SK-N-SH treated with all-trans-retinoic acid at 6 μM for 48 hours (cell line): ENCODE data around the gene TBCD.

ENCODE experiments used
- ATAC-seq: fragments of 200-7000 bp; cut with Tn5 transposase; 3 replicates; pipeline ENCODE4 v1.9.1; 2020; ENCODE audit warnings: mild to moderate bottlenecking, moderate library complexity
- ARNTL ChIP-seq: fragments of 450-650 bp; formaldehyde crosslinking; IDR thresholded peaks from 2 replicates; pipeline ENCODE4 v1.5.0; 2020; ENCODE audit warnings: low read depth, mild to moderate bottlenecking, moderate library complexity, borderline replicate concordance
- BACH2 ChIP-seq: fragments of 250-450 bp; sonication (Bioruptor Pico); IDR thresholded peaks from 2 replicates; pipeline ENCODE4 v1.9.0; 2021; ENCODE audit warnings: mild to moderate bottlenecking, borderline replicate concordance
- CREB5 ChIP-seq: fragments of 250-450 bp; sonication (Bioruptor Pico); IDR thresholded peaks from 2 replicates; pipeline ENCODE4 v1.5.1; 2020; ENCODE audit warnings: low read depth, mild to moderate bottlenecking, moderate library complexity
- CSDC2 ChIP-seq: fragments of 250-450 bp; sonication (Bioruptor Pico); IDR thresholded peaks from 2 replicates; pipeline ENCODE4 v1.5.0; 2020; ENCODE audit warnings: mild to moderate bottlenecking, moderate library complexity
- CSRNP3 ChIP-seq: fragments of 250-450 bp; sonication (Bioruptor Pico); IDR thresholded peaks from 2 replicates; pipeline ENCODE4 v1.5.1; 2021; ENCODE audit warnings: mild to moderate bottlenecking, moderate library complexity
- ESRRG ChIP-seq: fragments of 250-450 bp; sonication (Bioruptor Pico); IDR thresholded peaks from 2 replicates; pipeline ENCODE4 v1.6.1; 2021; ENCODE audit warnings: mild to moderate bottlenecking
- GLIS3 ChIP-seq: fragments of 250-450 bp; sonication (Bioruptor Pico); IDR thresholded peaks from 2 replicates; pipeline ENCODE4 v1.5.0; 2020; ENCODE audit warnings: mild to moderate bottlenecking, moderate library complexity
- OSR1 ChIP-seq: fragments of 250-450 bp; sonication (Bioruptor Pico); IDR thresholded peaks from 2 replicates; pipeline ENCODE4 v1.8.0; 2022; ENCODE audit warnings: moderate library complexity, mild to moderate bottlenecking, inconsistent platforms
- POU6F1 ChIP-seq: fragments of 250-450 bp; sonication (Bioruptor Pico); IDR thresholded peaks from 2 replicates; pipeline ENCODE4 v1.8.0; 2021; ENCODE audit warnings: low read depth, mild to moderate bottlenecking, moderate library complexity, borderline replicate concordance
- RARB ChIP-seq: fragments of 250-450 bp; sonication (Bioruptor Pico); IDR thresholded peaks from 2 replicates; pipeline ENCODE4 v1.8.0; 2021; ENCODE audit warnings: mild to moderate bottlenecking, moderate library complexity
- SNAI2 ChIP-seq: fragments of 250-450 bp; sonication (Bioruptor Pico); IDR thresholded peaks from 2 replicates; pipeline ENCODE4 v1.5.0; 2020; ENCODE audit warnings: mild to moderate bottlenecking, moderate library complexity
- TOX ChIP-seq: fragments of 250-450 bp; sonication (Bioruptor Pico); IDR thresholded peaks from 2 replicates; pipeline ENCODE4 v1.8.0; 2021; ENCODE audit warnings: mild to moderate bottlenecking, moderate library complexity, borderline replicate concordance
- ZC3H10 ChIP-seq: fragments of 250-450 bp; sonication (Bioruptor Pico); IDR thresholded peaks from 2 replicates; pipeline ENCODE4 v1.5.1; 2021; ENCODE audit warnings: mild to moderate bottlenecking, moderate library complexity
- ZFP3 ChIP-seq: fragments of 250-450 bp; sonication (Bioruptor Pico); IDR thresholded peaks from 2 replicates; pipeline ENCODE4 v1.5.0; 2020; ENCODE audit warnings: mild to moderate bottlenecking, moderate library complexity
- ZFP30 ChIP-seq: fragments of 450-650 bp; formaldehyde crosslinking; IDR thresholded peaks from 2 replicates; pipeline ENCODE4 v1.5.0; 2022; ENCODE audit warnings: mild to moderate bottlenecking, moderate library complexity
- ZNF565 ChIP-seq: fragments of 450-650 bp; formaldehyde crosslinking; conservative IDR thresholded peaks from 2 replicates; pipeline ENCODE4 v1.5.0; 2020; ENCODE audit warnings: low read depth, mild to moderate bottlenecking, moderate library complexity
- ZNF70 ChIP-seq: fragments of 450-650 bp; formaldehyde crosslinking; IDR thresholded peaks from 2 replicates; pipeline ENCODE4 v1.5.0; 2020; ENCODE audit warnings: mild to moderate bottlenecking, moderate library complexity
- ZNF8 ChIP-seq: fragments of 450-650 bp; formaldehyde crosslinking; IDR thresholded peaks from 2 replicates; pipeline ENCODE4 v1.5.0; 2020; ENCODE audit warnings: mild to moderate bottlenecking, moderate library complexity
- TF ChIP-seq, protein P1 (sequence below): fragments of 250-450 bp; sonication (Bioruptor Pico); IDR thresholded peaks from 2 replicates; pipeline ENCODE4 v1.5.0; 2020; ENCODE audit warnings: mild to moderate bottlenecking, moderate library complexity
- TF ChIP-seq, protein P2 (sequence below): fragments of 250-450 bp; sonication (Bioruptor Pico); IDR thresholded peaks from 2 replicates; pipeline ENCODE4 v1.8.0; 2020; ENCODE audit warnings: mild to moderate bottlenecking, moderate library complexity, borderline replicate concordance

TBCD gene

GRCh38 chr17:82935966-82936767, 184.3 kb downstream of the TBCD start:
- TF ChIP-seq, protein P1, sequence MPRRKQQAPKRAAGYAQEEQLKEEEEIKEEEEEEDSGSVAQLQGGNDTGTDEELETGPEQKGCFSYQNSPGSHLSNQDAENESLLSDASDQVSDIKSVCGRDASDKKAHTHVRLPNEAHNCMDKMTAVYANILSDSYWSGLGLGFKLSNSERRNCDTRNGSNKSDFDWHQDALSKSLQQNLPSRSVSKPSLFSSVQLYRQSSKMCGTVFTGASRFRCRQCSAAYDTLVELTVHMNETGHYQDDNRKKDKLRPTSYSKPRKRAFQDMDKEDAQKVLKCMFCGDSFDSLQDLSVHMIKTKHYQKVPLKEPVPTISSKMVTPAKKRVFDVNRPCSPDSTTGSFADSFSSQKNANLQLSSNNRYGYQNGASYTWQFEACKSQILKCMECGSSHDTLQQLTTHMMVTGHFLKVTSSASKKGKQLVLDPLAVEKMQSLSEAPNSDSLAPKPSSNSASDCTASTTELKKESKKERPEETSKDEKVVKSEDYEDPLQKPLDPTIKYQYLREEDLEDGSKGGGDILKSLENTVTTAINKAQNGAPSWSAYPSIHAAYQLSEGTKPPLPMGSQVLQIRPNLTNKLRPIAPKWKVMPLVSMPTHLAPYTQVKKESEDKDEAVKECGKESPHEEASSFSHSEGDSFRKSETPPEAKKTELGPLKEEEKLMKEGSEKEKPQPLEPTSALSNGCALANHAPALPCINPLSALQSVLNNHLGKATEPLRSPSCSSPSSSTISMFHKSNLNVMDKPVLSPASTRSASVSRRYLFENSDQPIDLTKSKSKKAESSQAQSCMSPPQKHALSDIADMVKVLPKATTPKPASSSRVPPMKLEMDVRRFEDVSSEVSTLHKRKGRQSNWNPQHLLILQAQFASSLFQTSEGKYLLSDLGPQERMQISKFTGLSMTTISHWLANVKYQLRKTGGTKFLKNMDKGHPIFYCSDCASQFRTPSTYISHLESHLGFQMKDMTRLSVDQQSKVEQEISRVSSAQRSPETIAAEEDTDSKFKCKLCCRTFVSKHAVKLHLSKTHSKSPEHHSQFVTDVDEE (CRISPR knock-in tag), result no peak
- TF ChIP-seq CSRNP3 (CRISPR knock-in tag), result no peak
- no peak for TF ChIP-seq ARNTL (CRISPR knock-in tag)
- no peak for TF ChIP-seq GLIS3
- no peak for TF ChIP-seq ZNF565
- no peak for TF ChIP-seq BACH2 (CRISPR knock-in tag)
- TF ChIP-seq POU6F1 (CRISPR knock-in tag), result no peak
- TF ChIP-seq, protein P2, sequence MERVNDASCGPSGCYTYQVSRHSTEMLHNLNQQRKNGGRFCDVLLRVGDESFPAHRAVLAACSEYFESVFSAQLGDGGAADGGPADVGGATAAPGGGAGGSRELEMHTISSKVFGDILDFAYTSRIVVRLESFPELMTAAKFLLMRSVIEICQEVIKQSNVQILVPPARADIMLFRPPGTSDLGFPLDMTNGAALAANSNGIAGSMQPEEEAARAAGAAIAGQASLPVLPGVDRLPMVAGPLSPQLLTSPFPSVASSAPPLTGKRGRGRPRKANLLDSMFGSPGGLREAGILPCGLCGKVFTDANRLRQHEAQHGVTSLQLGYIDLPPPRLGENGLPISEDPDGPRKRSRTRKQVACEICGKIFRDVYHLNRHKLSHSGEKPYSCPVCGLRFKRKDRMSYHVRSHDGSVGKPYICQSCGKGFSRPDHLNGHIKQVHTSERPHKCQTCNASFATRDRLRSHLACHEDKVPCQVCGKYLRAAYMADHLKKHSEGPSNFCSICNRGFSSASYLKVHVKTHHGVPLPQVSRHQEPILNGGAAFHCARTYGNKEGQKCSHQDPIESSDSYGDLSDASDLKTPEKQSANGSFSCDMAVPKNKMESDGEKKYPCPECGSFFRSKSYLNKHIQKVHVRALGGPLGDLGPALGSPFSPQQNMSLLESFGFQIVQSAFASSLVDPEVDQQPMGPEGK (CRISPR knock-in tag), result no peak
- no peak for TF ChIP-seq OSR1 (CRISPR knock-in tag)
- TF ChIP-seq CSDC2 (CRISPR knock-in tag), result no peak
- no peak for TF ChIP-seq CREB5 (CRISPR knock-in tag)
- no peak for TF ChIP-seq ZFP3 (CRISPR knock-in tag)
- no peak for ATAC-seq

GRCh38 chr17:82936768-82937171, 184.9 kb downstream of the TBCD start:
- ATAC-seq, result no peak
- TF ChIP-seq RARB (CRISPR knock-in tag), result no peak
- TF ChIP-seq, protein P2 (CRISPR knock-in tag), result no peak
- TF ChIP-seq ZFP3 (CRISPR knock-in tag), result no peak
- TF ChIP-seq OSR1 (CRISPR knock-in tag), result no peak
- no peak for TF ChIP-seq ESRRG (CRISPR knock-in tag)
- TF ChIP-seq ZNF565, result no peak
- TF ChIP-seq, protein P1 (CRISPR knock-in tag), result no peak
- TF ChIP-seq ZNF70, result no peak
- no peak for TF ChIP-seq ZC3H10 (CRISPR knock-in tag)
- no peak for TF ChIP-seq CSRNP3 (CRISPR knock-in tag)
- no peak for TF ChIP-seq ZNF8 (CRISPR knock-in tag)
- TF ChIP-seq POU6F1 (CRISPR knock-in tag), result no peak
- TF ChIP-seq SNAI2 (CRISPR knock-in tag), result no peak
- no peak for TF ChIP-seq ZFP30 (CRISPR knock-in tag)
- no peak for TF ChIP-seq CSDC2 (CRISPR knock-in tag)
- TF ChIP-seq TOX (CRISPR knock-in tag), result no peak
